Subcutaneous adipose tissue (tissue), 4 donors: ENCODE data around the gene COL6A2. TPM values are rescaled to one million over a fixed set of nuclear protein-coding genes. Genes with fewer than 3 reads are reported as not detected.

Source experiments
- CTCF ChIP-seq: fragments of 450-650 bp; IDR thresholded peaks from one replicate; pipeline ENCODE4 v1.5.1; 2016; ENCODE audit warnings: low read depth, mild to moderate bottlenecking, control low read depth, antibody characterized with exemption, moderate library complexity
- total RNA-seq, 4 donors: library from RNA; depleted of rRNA; stranded (reverse); fragments of >200 nt; gene quantifications; one replicate each; pipeline ENCODE4 v1.1.0, GENCODE V29; 2016

COL6A2 gene
- total RNA-seq, 4 donors from 2014 or later: 223 to 1,493 (median 826) TPM

- no peak for TF ChIP-seq CTCF
These were observed 39.3 kb upstream of the COL6A2 start for GRCh38 chr21:46058431-46059145.

- TF ChIP-seq CTCF: no peak
These were observed 38.7 kb upstream of the COL6A2 start for GRCh38 chr21:46059195-46059594.

- TF ChIP-seq CTCF: no peak
These were observed 37.3 kb upstream of the COL6A2 start for GRCh38 chr21:46060596-46061061.

- no peak for TF ChIP-seq CTCF
These were observed 36.8 kb upstream of the COL6A2 start for GRCh38 chr21:46061063-46061462.

GRCh38 chr21:46061518-46061917 lies 36.4 kb upstream of the COL6A2 start:
- TF ChIP-seq CTCF: no peak

GRCh38 chr21:46061950-46062349 lies 36.0 kb upstream of the COL6A2 start:
- TF ChIP-seq CTCF: no peak

GRCh38 chr21:46062471-46063211 lies 35.3 kb upstream of the COL6A2 start:
- no peak for TF ChIP-seq CTCF
